AG09309 (cell line): Measurements from ENCODE around the gene SH3GL2.

Experiments used
- DNase-seq: peaks from one replicate; pipeline ENCODE4 v3.0.0-alpha.2; 2010; ENCODE audit warnings: low read depth
- H3K4me3 ChIP-seq: 2 replicates; pipeline ENCODE4 v1.5.1; 2011; ENCODE audit warnings: mild to moderate bottlenecking, low read depth, low read length, moderate library complexity; ENCODE audit not compliant: control insufficient read depth
- TF ChIP-seq, protein P1 (sequence below): IDR thresholded peaks from 2 replicates; pipeline ENCODE4 v1.5.1; 2011; ENCODE audit warnings: mild to moderate bottlenecking, low read depth, low read length, inconsistent platforms; ENCODE audit not compliant: insufficient read depth, control insufficient read depth; ENCODE audit errors: missing control alignments

SH3GL2 gene

DNA sequence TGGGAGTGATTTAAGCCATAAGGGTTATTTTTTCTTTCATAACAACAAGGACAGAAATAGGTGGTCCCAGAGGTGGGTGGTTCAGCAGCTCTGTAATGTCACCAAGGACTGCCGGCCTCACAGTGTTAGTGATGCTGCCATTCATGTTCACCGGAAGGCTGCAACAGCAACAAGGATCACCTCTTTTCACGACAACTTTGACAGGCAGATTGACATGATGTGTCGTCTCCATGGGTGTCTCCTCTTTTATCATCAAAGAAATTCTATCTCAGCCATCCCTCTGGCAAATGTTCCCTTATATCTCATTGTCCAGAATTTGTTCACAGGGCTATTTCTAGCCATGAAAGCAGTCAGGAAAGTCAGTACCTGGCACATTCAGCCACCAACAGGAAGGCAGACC is 231.5 kb downstream of the SH3GL2 start:
- TF ChIP-seq, protein P1, sequence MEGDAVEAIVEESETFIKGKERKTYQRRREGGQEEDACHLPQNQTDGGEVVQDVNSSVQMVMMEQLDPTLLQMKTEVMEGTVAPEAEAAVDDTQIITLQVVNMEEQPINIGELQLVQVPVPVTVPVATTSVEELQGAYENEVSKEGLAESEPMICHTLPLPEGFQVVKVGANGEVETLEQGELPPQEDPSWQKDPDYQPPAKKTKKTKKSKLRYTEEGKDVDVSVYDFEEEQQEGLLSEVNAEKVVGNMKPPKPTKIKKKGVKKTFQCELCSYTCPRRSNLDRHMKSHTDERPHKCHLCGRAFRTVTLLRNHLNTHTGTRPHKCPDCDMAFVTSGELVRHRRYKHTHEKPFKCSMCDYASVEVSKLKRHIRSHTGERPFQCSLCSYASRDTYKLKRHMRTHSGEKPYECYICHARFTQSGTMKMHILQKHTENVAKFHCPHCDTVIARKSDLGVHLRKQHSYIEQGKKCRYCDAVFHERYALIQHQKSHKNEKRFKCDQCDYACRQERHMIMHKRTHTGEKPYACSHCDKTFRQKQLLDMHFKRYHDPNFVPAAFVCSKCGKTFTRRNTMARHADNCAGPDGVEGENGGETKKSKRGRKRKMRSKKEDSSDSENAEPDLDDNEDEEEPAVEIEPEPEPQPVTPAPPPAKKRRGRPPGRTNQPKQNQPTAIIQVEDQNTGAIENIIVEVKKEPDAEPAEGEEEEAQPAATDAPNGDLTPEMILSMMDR: no peak
- no peak overlapping the region for H3K4me3 ChIP-seq
- no peak for DNase-seq

DNA sequence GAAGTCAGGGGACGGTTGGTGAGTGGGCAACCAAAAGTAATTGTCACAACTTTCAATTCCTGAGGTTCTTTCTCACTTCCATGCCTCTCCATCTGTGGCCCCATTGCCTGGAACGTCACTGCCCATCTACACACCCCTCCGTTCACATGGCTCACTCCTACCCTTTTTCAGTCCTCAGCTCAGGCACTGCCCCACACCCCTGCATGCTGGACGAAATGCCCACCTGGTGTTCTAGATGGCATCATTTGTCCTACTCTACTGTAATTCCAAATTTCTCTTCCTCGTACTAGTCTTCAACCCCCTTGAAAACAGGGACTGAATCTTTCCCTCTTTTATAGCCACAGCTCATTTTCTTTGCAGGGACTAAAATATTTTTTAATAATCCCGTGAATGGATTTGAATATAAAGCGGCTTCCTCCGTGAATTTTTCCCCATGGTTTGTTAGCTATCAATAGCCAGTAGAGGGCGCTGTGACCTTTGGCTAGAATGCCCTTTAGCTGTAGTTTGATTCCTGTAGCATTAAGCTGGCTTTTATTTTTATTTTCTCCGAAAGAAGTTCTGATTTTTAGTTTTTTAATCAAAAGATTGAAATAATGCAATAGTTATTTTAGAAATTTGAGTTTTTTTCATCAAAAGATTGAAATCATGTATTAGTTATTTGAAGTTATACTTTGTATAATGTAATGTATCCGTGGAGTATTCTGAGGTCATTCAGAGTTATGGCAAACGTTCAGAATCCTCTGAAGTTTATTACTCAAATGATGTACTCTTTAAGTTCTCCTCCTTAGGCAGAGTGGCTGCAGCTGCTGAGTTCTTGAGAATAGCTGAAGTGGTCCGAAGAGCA is 232.1 kb downstream of the SH3GL2 start:
- no peak overlapping the region for H3K4me3 ChIP-seq
- TF ChIP-seq, protein P1: peak; percentile 83
- peak; percentile 16 for DNase-seq

DNA sequence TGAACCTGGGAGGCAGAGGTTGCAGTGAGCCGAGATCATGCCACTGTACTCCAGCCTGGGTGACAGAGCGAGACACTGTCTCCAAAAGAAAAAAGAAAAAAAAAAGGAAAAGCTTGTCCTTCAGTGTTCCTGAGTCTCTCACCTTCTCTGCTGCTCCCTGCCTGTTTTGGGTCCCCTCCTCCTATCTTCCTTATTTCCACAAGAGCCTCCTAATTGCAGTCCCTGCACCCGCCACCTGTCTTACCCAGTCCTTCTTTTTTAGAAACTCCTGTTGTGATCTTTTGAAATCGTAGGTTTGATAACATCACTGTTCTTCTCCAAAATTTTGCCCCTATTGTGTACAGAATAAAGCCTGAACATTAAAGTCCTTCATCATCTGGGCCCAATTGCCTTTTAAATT is 234.9 kb downstream of the SH3GL2 start:
- DNase-seq: no peak
- TF ChIP-seq, protein P1: no peak
- no peak overlapping the region for H3K4me3 ChIP-seq

DNA sequence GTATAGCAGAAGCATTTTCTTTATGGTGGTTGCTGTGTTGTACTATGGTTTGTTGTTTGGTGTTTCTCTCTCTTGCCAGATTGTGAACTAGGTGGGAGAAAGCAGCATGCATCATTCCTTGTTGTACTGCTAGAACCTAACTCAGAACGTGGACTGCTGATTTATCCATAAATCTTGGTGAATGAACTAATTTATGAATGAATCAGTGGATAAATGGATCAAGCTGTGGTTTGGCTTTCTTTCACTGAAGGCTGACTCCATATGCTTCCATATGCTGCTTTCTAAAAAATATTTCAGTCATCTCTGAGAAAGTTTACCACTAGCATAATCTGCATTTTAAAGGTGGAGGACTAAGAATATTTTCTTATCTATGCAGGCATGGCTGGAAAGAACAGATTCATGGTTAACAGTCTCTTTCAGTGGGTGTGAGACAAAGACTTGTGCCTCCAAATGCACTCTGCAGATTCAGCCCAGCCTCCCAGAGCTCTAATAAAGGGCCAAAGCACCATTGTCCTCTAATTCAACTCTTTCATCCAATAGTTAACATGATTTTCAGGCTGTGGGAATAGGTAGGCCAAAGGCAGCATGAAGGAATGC is 237.7 kb downstream of the SH3GL2 start:
- no peak overlapping the region for H3K4me3 ChIP-seq
- no peak for DNase-seq
- TF ChIP-seq, protein P1: no peak

DNA sequence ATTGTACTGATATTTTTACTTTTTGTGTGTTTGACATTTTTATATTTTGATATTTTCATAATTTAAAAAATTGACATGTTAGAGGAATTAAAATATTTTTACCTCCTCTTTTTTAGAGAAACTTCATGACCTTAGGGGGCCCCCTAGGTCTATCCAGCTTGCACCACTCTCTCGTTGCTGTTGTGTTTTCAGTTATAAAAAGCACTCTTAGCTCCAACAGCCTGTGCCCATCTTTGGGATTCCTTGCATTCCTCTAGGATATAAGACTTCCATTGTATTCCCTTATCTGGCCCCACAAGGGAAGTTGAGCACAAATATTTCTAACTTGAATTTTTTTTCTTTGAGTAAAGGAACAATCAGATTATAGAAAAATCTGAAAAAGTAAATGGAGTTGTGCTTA is 245.3 kb downstream of the SH3GL2 start:
- TF ChIP-seq, protein P1: no peak
- DNase-seq: no peak
- H3K4me3 ChIP-seq: no peak overlapping the region

DNA sequence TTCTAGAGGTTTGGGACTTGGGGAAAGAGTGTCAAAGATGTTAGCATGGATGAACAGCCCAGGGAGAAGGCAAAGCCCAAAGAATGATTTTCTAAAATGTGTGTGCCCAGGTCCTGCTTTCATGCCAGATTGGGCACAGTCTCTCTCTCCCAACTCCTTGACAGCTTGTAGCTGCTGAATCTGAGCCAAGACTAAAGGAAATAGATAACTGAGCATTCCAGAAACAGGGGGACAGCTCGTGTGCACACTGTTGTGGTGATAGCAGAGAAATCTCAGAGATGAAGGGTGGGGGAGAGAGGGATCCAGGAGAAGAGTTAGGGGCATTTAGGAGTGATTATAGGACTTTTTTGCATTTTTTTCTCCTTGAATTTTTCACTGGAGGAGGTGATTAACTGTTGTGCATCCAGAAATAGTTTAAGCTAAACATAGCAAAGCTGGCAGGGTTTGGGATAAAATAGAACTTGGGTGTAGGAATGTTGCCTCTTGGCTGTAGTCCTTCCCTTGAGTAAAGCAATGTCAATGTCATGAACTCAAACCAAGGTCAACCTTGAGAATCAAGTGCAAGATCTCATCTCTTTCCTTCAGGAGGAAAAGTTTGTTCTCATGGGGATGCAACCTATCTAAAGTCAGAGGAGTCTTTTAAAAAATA is 245.9 kb downstream of the SH3GL2 start:
- no peak for DNase-seq
- TF ChIP-seq, protein P1: no peak
- no peak overlapping the region for H3K4me3 ChIP-seq
